Tibial nerve (tissue), 4 donors: ENCODE measurements around the gene NTM. TPM values are rescaled to one million over a fixed set of nuclear protein-coding genes. Genes with fewer than 3 reads are reported as not detected.

Source experiments
- DNase-seq, 2 donors: peaks; one replicate each; pipeline ENCODE4 v3.0.0-alpha.2; 2019; ENCODE audit warnings: low spot score in 2 of 2
- H3K27ac ChIP-seq, 4 donors: fragments of 200-600 bp; sonication (generic) in 3 of 4; one replicate each; pipeline ENCODE4 v1.5.1; 2017 to 2019; ENCODE audit warnings: mild to moderate bottlenecking in 1 of 4
- H3K27me3 ChIP-seq, 2 donors: fragments of 200-600 bp; sonication (generic) in 1 of 2; one replicate each; pipeline versions ENCODE4 v1.5.1 to v1.6.0; 2017 to 2019
- H3K36me3 ChIP-seq, 3 donors: fragments of 200-600 bp; sonication (generic); one replicate each; pipeline ENCODE4 v1.5.1; 2018 to 2019
- H3K4me1 ChIP-seq, 4 donors: fragments of 200-600 bp; sonication (generic) in 3 of 4; one replicate each; pipeline ENCODE4 v1.5.1; 2017 to 2019
- H3K4me3 ChIP-seq, 4 donors: fragments of 200-600 bp; sonication (generic) in 3 of 4; one replicate each; pipeline ENCODE4 v1.5.1; 2017 to 2019; ENCODE audit warnings: mild to moderate bottlenecking in 1 of 4, moderate library complexity in 1 of 4
- H3K9me3 ChIP-seq, 4 donors: fragments of 200-600 bp; sonication (generic) in 3 of 4; one replicate each; pipeline ENCODE4 v1.5.1; 2017 to 2019
- CTCF ChIP-seq, 5 experiments: fragments of 200-600 bp in 3 of 5; fragments of 450-650 bp in 2 of 5; sonication (generic) in 3 of 5; IDR thresholded peaks; one replicate each; pipeline ENCODE4 v1.5.1; 2016 to 2019; ENCODE audit warnings: antibody characterized with exemption in 5 of 5, mild to moderate bottlenecking in 3 of 5, moderate library complexity in 2 of 5
- EP300 ChIP-seq, 2 donors: sonication (generic); formaldehyde crosslinking; IDR thresholded peaks; one replicate each; pipeline ENCODE4 v1.6.1; 2017; ENCODE audit warnings: antibody characterized with exemption in 2 of 2, mild to moderate bottlenecking in 1 of 2
- POLR2A ChIP-seq, 2 donors: fragments of 450-650 bp; IDR thresholded peaks; one replicate each; pipeline ENCODE4 v1.6.1; 2017; ENCODE audit warnings: antibody characterized with exemption in 2 of 2, mild to moderate bottlenecking in 2 of 2, moderate library complexity in 2 of 2
- WGBS, 2 donors: methylation state at CpG; one replicate each; pipeline ENCODE4 v1.1.5; 2018; 5-methylcytosine and 5-hydroxymethylcytosine counted together
- total RNA-seq, 4 donors: library from RNA; depleted of rRNA; stranded (reverse); fragments of >200 nt; gene quantifications; one replicate each; pipeline ENCODE4 v1.1.0, GENCODE V29; 2016

NTM gene
- total RNA-seq, 4 donors from 2014 or later: 3.7 to 11.4 (median 10.8) TPM

GRCh38 chr11:132245403-132246385 lies 875.3 kb downstream of the NTM start:
- Histone ChIP-seq H3K4me3 (no peak overlapping the region), H3K4me1 (no peaks in the 10 kb centered on the region), H3K36me3 (no peaks in the 10 kb centered on the region), H3K27ac (no peak overlapping the region), H3K27me3 (no peaks in the 10 kb centered on the region), H3K9me3 (peaks cover 0 to under 1% (median 0%) of the 10 kb centered on the region in 4 donors)
- WGBS, 2 donors: 77 to 78% methylated on average over 33 of the region's 33 CpGs
- no peak for TF ChIP-seq EP300 (IDR thresholded peaks at IDR 0.05)
- no peak for TF ChIP-seq POLR2A (IDR thresholded peaks at IDR 0.05)
- no peak for TF ChIP-seq CTCF (IDR thresholded peaks at IDR 0.05)
- no peak for DNase-seq

GRCh38 chr11:132248580-132248979 lies 878.2 kb downstream of the NTM start:
- H3K4me3 ChIP-seq: no peak overlapping the region
- 73 to 77% methylated on average over 6 of the region's 6 CpGs for WGBS, 2 donors
- no peaks in the 10 kb centered on the region for H3K27me3 ChIP-seq
- TF ChIP-seq POLR2A (IDR thresholded peaks at IDR 0.05) (no peak), EP300 (IDR thresholded peaks at IDR 0.05) (no peak), CTCF (IDR thresholded peaks at IDR 0.05) (no peak)
- no peaks in the 10 kb centered on the region for H3K4me1 ChIP-seq
- H3K36me3 ChIP-seq: no peaks in the 10 kb centered on the region
- DNase-seq: no peak
- no peak overlapping the region for H3K27ac ChIP-seq
- H3K9me3 ChIP-seq: peaks cover 0 to 9% (median 0%) of the 10 kb centered on the region in 4 donors

GRCh38 chr11:132249256-132249655 lies 878.8 kb downstream of the NTM start:
- DNase-seq: no peak
- Histone ChIP-seq H3K36me3 (no peaks in the 10 kb centered on the region), H3K4me1 (no peaks in the 10 kb centered on the region), H3K9me3 (peaks cover 0 to 9% (median 0%) of the 10 kb centered on the region in 4 donors), H3K27me3 (no peaks in the 10 kb centered on the region), H3K4me3 (no peak overlapping the region), H3K27ac (no peak overlapping the region)
- no peak for TF ChIP-seq POLR2A (IDR thresholded peaks at IDR 0.05)
- no peak for TF ChIP-seq CTCF (IDR thresholded peaks at IDR 0.05)
- TF ChIP-seq EP300 (IDR thresholded peaks at IDR 0.05): no peak
- 63 to 65% methylated on average over 5 of the region's 5 CpGs for WGBS, 2 donors

- Histone ChIP-seq H3K9me3 (peaks cover 0 to 9% (median 0%) of the 10 kb centered on the region in 4 donors), H3K4me3 (no peak overlapping the region), H3K4me1 (no peaks in the 10 kb centered on the region), H3K27me3 (no peaks in the 10 kb centered on the region), H3K36me3 (no peaks in the 10 kb centered on the region), H3K27ac (no peak overlapping the region)
- no peak for DNase-seq
- WGBS, 2 donors: 83 to 89% methylated on average over 1 of the region's 1 CpG
- TF ChIP-seq POLR2A (IDR thresholded peaks at IDR 0.05): no peak
- no peak for TF ChIP-seq EP300 (IDR thresholded peaks at IDR 0.05)
- TF ChIP-seq CTCF (IDR thresholded peaks at IDR 0.05): no peak
These were observed 880.6 kb downstream of the NTM start for GRCh38 chr11:132251061-132251460.
